K562 (cell line): ENCODE data around the gene RFWD3. TPM values are rescaled to one million over a fixed set of nuclear protein-coding genes. Genes with fewer than 3 reads are reported as not detected.

ENCODE experiments used
- FUS ChIP-seq: fragments of 200-400 bp; formaldehyde crosslinking; optimal IDR thresholded peaks from 2 replicates; pipeline ENCODE3; 2017; ENCODE audit warnings: low read depth, low read length
- NUFIP1 ChIP-seq: fragments of 450-650 bp; IDR thresholded peaks from 2 replicates; pipeline ENCODE4 v1.6.1; 2018; ENCODE audit not compliant: partially characterized antibody
- POLR2AphosphoS5 ChIP-seq: IDR thresholded peaks from 2 replicates; pipeline ENCODE4 v1.6.1; 2011; ENCODE audit warnings: mild to moderate bottlenecking, low read depth, low read length, moderate library complexity; ENCODE audit not compliant: control insufficient read depth, insufficient read depth
- SIX5 ChIP-seq, 2 experiments: IDR thresholded peaks; 2 replicates each; pipeline ENCODE4 v1.6.1; 2011; ENCODE audit warnings: low read length in 2 of 2, borderline replicate concordance in 1 of 2, low read depth in 1 of 2, mild to moderate bottlenecking in 1 of 2, moderate library complexity in 1 of 2; ENCODE audit not compliant: insufficient read depth in 1 of 2
- STAT5A ChIP-seq: IDR thresholded peaks from 2 replicates; pipeline ENCODE4 v1.6.1; 2012; ENCODE audit warnings: low read length, inconsistent platforms, borderline replicate concordance
- polyA plus RNA-seq, 8 experiments: library from polyadenylated mRNA; depleted of rRNA in 4 of 8; stranded (reverse) in 5 of 8; unstranded in 3 of 8; fragments of >200 nt; fragmentation: Nextera tagmentation in 2 of 8; fragmentation: Illumina TruSeq in 1 of 8; extraction: Ambion mirVana in 2 of 8; extraction: Trizol in 1 of 8; gene quantifications; 2 replicates each; pipeline versions ENCODE4 v1.2.1 to v1.2.3, GENCODE V29; 2011 to 2014; ENCODE audit warnings: inconsistent platforms in 1 of 8, missing spikeins in 1 of 8
- total RNA-seq, 7 experiments: library from RNA; depleted of rRNA in 6 of 7; stranded (reverse); fragments of >200 nt in 6 of 7; fragmentation: Illumina TruSeq in 2 of 7; extraction: Trizol in 2 of 7; gene quantifications; 2 replicates each; pipeline versions ENCODE4 v1.2.1 to v1.2.3, GENCODE V29; 2011 to 2021; ENCODE audit warnings: low replicate concordance in 1 of 7
- TF ChIP-seq, protein P1 (sequence below): sonication (generic); formaldehyde crosslinking; IDR thresholded peaks from 2 replicates; pipeline ENCODE4 v1.4.0; 2020; ENCODE audit warnings: mild to moderate bottlenecking, missing genetic modification reagents
- TF ChIP-seq, protein P2 (sequence below): fragments of 150-350 bp; IDR thresholded peaks from 2 replicates; pipeline ENCODE4 v1.6.1; 2014; ENCODE audit warnings: low read depth, mild to moderate bottlenecking, low read length, borderline replicate concordance
- TF ChIP-seq, protein P3 (sequence below): fragments of 250-450 bp; sonication (Bioruptor Pico); IDR thresholded peaks from 2 replicates; pipeline ENCODE4 v1.9.0; 2021; ENCODE audit warnings: mild to moderate bottlenecking

RFWD3 gene
- total and polyA plus RNA-seq, 9 of the 15 experiments (the other 6 are each of a cell fraction or from before 2014, with no cell fraction given) = 20.8 to 121 (median 79.0) TPM

DNA sequence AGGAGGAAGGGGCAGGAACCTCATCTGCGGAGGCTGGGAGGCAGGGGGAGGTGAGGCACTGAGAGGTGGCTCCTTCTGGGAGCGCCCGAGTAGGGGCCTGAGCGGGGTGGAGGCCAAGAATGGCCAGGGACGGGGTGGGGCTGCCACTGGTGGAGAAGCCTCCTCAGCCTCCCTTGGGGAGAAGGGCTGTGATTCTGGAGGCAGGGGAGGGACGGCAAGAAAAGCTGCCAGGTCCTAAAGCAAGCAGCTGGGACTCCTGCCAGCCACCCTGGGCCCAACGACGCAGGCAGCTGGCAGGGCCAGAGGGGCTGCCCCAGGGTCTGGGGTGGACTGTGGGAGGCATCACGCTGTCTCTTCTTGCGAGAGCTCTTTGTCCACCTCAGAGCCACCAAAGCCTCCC, 46.6 kb upstream of the RFWD3 start (continued):
- TF ChIP-seq, protein P1, sequence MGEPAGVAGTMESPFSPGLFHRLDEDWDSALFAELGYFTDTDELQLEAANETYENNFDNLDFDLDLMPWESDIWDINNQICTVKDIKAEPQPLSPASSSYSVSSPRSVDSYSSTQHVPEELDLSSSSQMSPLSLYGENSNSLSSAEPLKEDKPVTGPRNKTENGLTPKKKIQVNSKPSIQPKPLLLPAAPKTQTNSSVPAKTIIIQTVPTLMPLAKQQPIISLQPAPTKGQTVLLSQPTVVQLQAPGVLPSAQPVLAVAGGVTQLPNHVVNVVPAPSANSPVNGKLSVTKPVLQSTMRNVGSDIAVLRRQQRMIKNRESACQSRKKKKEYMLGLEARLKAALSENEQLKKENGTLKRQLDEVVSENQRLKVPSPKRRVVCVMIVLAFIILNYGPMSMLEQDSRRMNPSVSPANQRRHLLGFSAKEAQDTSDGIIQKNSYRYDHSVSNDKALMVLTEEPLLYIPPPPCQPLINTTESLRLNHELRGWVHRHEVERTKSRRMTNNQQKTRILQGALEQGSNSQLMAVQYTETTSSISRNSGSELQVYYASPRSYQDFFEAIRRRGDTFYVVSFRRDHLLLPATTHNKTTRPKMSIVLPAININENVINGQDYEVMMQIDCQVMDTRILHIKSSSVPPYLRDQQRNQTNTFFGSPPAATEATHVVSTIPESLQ (CRISPR knock-in tag) = no peak
- TF ChIP-seq, protein P2, sequence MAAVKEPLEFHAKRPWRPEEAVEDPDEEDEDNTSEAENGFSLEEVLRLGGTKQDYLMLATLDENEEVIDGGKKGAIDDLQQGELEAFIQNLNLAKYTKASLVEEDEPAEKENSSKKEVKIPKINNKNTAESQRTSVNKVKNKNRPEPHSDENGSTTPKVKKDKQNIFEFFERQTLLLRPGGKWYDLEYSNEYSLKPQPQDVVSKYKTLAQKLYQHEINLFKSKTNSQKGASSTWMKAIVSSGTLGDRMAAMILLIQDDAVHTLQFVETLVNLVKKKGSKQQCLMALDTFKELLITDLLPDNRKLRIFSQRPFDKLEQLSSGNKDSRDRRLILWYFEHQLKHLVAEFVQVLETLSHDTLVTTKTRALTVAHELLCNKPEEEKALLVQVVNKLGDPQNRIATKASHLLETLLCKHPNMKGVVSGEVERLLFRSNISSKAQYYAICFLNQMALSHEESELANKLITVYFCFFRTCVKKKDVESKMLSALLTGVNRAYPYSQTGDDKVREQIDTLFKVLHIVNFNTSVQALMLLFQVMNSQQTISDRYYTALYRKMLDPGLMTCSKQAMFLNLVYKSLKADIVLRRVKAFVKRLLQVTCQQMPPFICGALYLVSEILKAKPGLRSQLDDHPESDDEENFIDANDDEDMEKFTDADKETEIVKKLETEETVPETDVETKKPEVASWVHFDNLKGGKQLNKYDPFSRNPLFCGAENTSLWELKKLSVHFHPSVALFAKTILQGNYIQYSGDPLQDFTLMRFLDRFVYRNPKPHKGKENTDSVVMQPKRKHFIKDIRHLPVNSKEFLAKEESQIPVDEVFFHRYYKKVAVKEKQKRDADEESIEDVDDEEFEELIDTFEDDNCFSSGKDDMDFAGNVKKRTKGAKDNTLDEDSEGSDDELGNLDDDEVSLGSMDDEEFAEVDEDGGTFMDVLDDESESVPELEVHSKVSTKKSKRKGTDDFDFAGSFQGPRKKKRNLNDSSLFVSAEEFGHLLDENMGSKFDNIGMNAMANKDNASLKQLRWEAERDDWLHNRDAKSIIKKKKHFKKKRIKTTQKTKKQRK = no peak
- TF ChIP-seq POLR2AphosphoS5 (no peak), NUFIP1 (no peak), FUS (no peak), STAT5A (no peak), SIX5 (IDR thresholded peaks at IDR 0.05; ENCODE audit: borderline replicate concordance in 1 of 2, insufficient read depth in 1 of 2, low read depth in 1 of 2, low read length in 2 of 2) (no peak)
- TF ChIP-seq, protein P3, sequence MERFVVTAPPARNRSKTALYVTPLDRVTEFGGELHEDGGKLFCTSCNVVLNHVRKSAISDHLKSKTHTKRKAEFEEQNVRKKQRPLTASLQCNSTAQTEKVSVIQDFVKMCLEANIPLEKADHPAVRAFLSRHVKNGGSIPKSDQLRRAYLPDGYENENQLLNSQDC = no peak
